NOMO-1 (cell line): ENCODE data around the gene PROC.

ENCODE experiments used
- DNase-seq, 2 experiments: peaks; one replicate each; lab custom pipeline; 2025; ENCODE audit not compliant: unreplicated experiment in 2 of 2; lab: John Stamatoyannopoulos, UW

Gene PROC

DNA sequence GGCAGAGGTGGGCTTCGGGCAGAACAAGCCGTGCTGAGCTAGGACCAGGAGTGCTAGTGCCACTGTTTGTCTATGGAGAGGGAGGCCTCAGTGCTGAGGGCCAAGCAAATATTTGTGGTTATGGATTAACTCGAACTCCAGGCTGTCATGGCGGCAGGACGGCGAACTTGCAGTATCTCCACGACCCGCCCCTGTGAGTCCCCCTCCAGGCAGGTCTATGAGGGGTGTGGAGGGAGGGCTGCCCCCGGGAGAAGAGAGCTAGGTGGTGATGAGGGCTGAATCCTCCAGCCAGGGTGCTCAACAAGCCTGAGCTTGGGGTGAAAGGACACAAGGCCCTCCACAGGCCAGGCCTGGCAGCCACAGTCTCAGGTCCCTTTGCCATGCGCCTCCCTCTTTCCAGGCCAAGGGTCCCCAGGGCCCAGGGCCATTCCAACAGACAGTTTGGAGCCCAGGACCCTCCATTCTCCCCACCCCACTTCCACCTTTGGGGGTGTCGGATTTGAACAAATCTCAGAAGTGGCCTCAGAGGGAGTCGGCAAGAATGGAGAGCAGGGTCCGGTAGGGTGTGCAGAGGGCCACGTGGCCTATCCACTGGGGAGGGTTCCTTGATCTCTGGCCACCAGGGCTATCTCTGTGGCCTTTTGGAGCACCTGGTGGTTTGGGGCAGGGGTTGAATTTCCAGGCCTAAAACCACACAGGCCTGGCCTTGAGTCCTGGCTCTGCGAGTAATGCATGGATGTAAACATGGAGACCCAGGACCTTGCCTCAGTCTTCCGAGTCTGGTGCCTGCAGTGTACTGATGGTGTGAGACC lies at the start of gene PROC:
Gene PROC, plus strand, starts transcription at position 128 of the 812 bp plus-strand sequence. CDS start 1,516 bp downstream, outside the sequence.
- DNase-seq, result no peak

DNA sequence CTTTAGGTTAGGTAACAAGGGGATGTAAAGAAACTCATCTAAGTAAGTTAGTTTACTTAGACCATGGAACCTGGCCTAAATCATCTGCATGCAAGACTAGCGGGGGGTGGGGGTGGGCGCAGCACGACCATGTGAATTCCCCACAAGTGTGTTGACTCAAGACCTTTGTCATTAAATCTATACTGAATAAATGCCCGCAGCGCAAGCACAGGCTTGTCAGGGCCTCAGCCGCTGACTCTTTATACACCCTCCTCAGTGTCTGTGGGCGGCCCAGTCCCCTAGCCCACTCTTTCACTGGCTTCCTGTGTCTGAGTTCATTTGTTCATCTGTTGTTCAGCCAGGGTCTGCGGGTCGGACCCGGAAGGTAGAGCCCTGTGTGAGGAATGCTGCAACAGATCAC lies 48.2 kb upstream of the PROC start:
- no peak for DNase-seq

- no peak for DNase-seq
Observed at GRCh38 chr2:127371037-127371436, 47.2 kb upstream of the PROC start.

DNA sequence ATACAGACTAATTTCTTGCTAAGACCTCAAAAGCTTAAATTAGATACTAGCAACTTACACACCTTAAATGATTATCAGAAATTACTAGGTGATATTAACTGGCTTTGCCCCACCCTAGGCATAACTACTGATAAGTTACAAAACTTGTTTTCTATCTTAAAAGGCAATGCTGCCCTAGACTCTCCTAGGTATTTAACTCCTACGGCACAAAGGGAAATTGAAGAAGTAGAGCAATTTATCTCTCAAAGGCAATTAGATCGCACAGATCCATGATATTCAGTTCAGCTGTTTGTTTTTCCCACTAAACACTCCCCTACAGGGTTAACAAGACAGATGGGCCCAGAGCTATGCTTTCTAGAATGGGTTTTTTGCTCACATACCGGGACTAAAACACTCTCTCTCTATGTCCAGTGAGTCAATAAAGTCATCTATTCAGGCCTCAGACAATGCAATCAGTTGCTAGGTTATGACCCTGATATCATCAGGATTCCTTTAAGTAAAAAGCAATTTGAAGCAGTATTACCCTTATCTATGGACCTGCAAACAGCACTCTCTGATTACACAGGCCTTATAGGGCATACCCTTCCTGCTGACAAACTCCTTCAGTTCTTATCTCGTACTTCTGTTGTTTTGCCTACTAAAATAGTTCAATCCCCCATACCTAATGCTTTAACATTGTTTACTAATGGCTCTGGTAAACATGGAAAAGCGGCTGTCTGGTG lies 44.7 kb upstream of the PROC start:
- no peak for DNase-seq

DNA sequence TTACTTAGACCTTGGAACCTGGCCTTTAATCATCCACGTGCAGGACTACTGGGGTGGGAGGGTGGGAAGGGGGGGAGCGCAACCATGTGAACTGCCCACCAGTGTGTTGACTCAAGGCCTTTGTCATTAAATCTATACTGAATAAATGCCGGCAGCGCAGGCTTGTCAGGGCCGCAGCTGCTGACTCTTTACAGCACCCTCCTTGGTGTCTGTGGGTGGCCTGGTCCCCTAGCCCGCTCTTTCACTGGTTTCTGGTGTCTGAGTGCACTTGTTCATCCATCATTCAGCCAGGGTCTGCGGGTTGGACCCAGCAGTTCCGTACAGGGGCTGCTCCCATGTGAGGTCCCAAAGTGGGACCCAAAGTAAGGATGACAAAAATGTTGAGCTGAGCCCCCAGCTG lies 42.0 kb upstream of the PROC start:
- DNase-seq, result no peak

DNA sequence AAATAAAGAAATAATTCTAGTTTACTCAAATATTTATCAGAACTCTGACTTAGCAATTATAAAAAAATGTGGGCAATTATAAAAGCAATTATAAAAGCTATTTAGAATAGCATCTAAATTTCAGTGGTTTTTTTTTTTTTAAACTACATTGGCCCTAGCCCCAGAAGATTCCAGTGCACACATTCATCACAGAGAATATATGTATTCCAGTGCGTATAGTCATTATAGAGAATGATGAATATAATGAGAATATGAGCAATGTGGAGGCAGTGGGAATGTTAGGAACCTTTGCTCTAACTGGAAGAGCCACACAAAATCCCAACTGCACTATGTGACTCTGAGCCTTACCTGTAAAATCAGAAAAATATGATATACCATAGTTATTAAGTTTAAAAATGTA lies 41.0 kb upstream of the PROC start:
- no peak for DNase-seq

GRCh38 chr2:127378720-127379119 lies 39.5 kb upstream of the PROC start:
- no peak for DNase-seq

GRCh38 chr2:127379712-127380355 lies 38.4 kb upstream of the PROC start:
- DNase-seq, result no peak

GRCh38 chr2:127381762-127382161 lies 36.5 kb upstream of the PROC start:
- DNase-seq, result no peak

DNA sequence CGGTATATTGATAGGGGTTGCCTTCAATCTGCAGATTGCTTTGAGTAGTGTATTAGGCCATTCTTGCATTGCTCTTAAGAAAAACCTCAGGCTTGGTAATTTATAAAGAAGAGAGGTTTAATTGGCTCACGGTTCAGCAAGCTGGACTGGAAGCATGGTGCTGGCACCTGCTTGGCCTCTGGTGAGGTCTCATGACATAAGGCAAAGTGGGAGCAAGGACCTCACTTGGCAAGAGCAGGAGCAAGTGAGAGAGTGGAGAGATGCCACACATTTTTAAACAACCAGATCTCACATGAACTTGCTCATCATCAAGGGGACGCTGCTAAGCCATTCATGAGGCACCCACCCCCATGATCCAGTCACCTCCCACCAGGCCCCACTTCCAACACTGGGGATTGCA lies 35.4 kb upstream of the PROC start:
- no peak for DNase-seq

DNA sequence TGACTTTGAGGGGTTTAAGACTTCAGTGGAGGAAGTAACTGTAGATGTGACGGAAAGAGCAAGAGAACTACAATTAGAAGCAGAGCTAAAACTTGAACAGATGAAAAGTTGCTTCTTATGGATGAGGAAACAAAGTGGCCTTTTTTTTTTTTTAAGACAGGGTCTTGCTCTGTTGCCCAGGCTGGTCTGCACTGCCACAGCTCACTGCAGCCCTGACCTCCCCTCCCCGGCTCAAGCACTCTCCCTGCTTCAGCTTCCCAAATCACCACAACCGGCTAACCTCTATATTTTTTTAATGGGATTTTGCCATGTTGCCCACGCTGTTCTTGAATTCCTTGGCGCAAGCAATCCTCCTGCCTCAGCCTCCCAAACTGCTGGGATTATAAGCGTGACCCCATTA lies 33.7 kb upstream of the PROC start:
- no peak for DNase-seq

GRCh38 chr2:127386246-127386645 lies 32.0 kb upstream of the PROC start:
- peak; percentile 49 to 76 for DNase-seq

GRCh38 chr2:127386764-127387654 lies 31.2 kb upstream of the PROC start:
- peak; percentile 71 to 85 for DNase-seq

DNA sequence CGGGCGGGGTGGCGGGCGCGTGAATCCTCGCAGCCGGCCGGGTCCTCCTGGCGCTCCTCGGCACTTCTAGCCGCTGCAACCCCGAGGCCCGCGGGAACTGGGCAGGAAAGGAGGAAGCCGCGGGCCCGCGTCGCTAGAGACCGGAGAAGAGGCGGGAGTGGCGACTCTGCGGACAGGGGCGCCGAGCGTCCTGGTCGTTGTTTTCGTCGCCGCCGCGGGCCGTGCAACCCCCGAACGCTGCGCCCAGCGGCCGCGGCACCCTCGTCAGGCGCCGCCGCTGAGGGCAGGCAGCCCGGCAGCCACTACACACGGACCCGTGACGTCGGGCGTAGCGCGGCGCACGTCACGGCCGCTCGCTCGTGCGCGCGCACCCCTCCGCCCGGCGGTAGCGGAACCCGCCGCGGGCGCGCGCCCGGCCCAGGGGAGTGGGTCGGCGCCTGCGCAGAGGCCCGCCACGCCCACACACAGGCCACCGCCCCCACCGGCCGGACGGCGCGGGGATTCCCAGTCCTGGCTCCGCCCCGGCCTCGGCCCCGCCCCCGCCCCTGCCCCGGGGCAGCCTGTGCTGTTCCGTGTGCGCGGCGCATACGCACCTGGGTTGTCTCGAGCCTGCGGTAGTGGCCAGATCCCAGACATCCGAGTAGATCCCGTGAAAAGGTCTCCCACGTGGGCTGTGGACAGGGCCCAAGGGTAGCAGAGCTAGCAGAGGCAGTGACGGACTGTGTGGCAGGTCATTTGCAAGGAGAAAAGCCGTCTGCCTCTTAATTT lies 30.4 kb upstream of the PROC start, which contains the start of gene MAP3K2:
Gene MAP3K2, minus strand, starts transcription at position 321 of the 768 bp plus-strand sequence. CDS start 44,846 bp downstream, outside the sequence.
- peak; percentile 74 to 91 for DNase-seq

DNA sequence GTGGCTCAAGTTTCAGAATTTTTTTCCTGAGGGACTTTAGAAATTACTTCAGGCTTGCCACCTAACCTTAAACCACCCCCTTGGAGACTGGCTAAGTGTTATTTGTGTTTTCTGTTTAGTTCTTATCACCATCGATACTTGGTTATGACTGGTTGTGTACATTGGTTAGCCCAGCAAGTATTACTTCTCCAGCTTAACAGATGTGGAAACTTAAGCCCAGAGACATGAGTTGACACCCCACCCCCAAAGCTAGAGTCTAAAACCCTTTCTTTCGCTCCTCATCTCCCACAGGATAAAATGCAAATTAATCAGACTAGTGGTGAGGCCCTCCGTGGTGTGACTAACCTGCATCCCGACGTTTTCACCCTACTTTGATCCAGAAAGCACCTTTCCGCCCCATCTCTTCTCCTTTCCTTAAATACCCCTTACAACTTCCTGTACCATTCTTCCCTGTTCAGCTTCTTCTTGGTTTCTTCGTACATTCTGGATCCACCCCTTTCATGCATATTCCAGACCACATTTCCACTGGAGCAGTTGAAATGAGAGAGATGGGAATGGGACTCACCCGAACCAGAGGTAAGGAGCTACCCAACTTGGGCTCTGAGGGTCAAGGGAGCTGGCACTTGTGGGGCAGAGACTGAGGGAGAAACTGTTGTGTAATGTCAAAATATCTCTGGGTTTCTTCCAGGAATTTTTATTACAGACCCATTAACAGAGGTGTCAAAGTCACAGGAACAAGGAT lies 29.6 kb upstream of the PROC start:
- DNase-seq, result peak in 1 of 2 experiments; percentile 69

DNA sequence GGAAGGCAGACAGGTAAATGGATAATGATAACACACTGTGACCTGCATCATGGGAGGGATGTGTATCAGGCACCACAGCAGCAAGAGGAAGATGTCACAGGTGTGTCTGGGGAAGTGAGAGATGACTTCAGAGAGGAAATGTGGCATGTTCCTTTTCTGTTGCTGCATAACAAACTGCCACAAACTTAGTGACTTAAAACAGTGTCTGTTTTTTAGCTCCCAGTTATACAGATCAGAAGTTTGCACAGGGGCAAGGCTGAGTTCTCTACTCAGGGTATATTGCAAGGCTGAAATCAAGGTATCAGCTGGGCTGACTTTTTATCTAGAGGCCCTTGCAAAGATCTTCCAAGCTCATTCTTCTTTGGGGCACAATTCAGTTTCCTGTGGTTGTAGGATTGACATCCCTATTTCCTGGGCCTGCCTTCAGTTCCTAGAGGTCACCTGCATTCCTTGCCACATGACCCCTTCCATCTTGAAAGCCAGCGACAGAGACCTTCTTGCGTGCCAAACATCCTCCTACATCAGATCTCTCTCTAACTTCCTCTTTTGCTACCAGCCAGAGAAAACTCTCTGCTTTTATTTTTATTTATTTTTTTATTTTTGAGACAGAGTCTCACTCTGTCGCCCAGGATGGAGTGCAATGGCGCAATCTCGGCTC lies 28.3 kb upstream of the PROC start:
- peak; percentile 27 to 40 for DNase-seq

- DNase-seq, result no peak
Observed at GRCh38 chr2:127392133-127392827, 25.9 kb upstream of the PROC start.
